Stomach (tissue), 4 donors: ENCODE measurements around the gene GPBP1L1.

Source experiments
- POLR2A ChIP-seq, 4 donors: fragments of 450-650 bp; IDR thresholded peaks; one replicate each; pipeline ENCODE4 v1.6.1; 2016; ENCODE audit warnings: antibody characterized with exemption in 4 of 4, control low read depth in 2 of 4, mild to moderate bottlenecking in 1 of 4, moderate library complexity in 1 of 4
- POLR2AphosphoS5 ChIP-seq, 3 donors: sonication (generic); formaldehyde crosslinking; IDR thresholded peaks; one replicate each; pipeline ENCODE4 v1.6.1; 2016; ENCODE audit warnings: antibody characterized with exemption in 3 of 3
- TF ChIP-seq, protein P1 (sequence below), 7 experiments: fragments of 450-650 bp in 4 of 7; fragments of 200-600 bp in 3 of 7; sonication (generic) in 3 of 7; IDR thresholded peaks; one replicate each; pipeline ENCODE4 v1.5.1; 2016 to 2019; ENCODE audit warnings: antibody characterized with exemption in 7 of 7, control low read depth in 2 of 7, mild to moderate bottlenecking in 1 of 7

- TF ChIP-seq, protein P1, sequence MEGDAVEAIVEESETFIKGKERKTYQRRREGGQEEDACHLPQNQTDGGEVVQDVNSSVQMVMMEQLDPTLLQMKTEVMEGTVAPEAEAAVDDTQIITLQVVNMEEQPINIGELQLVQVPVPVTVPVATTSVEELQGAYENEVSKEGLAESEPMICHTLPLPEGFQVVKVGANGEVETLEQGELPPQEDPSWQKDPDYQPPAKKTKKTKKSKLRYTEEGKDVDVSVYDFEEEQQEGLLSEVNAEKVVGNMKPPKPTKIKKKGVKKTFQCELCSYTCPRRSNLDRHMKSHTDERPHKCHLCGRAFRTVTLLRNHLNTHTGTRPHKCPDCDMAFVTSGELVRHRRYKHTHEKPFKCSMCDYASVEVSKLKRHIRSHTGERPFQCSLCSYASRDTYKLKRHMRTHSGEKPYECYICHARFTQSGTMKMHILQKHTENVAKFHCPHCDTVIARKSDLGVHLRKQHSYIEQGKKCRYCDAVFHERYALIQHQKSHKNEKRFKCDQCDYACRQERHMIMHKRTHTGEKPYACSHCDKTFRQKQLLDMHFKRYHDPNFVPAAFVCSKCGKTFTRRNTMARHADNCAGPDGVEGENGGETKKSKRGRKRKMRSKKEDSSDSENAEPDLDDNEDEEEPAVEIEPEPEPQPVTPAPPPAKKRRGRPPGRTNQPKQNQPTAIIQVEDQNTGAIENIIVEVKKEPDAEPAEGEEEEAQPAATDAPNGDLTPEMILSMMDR (IDR thresholded peaks at IDR 0.05) = no peak
- TF ChIP-seq POLR2A (IDR thresholded peaks at IDR 0.05) = no peak
- no peak for TF ChIP-seq POLR2AphosphoS5 (IDR thresholded peaks at IDR 0.05)
These were observed 43.9 kb upstream of the GPBP1L1 start for GRCh38 chr1:45730075-45730779.
